Omental fat pad (tissue), 4 donors: Measurements from ENCODE around the gene CNTNAP5. TPM values are rescaled to one million over a fixed set of nuclear protein-coding genes. Genes with fewer than 3 reads are reported as not detected.

Experiments
- ATAC-seq: fragments of 150-250 bp; one replicate; pipeline ENCODE4 v1.9.1; 2016; ENCODE audit warnings: mild to moderate bottlenecking, moderate library complexity; ENCODE audit not compliant: low FRiP score
- DNase-seq: peaks from one replicate; pipeline ENCODE4 v3.0.0-alpha.2; 2019; ENCODE audit warnings: low spot score
- total RNA-seq, 4 donors: library from RNA; depleted of rRNA; stranded (reverse); fragments of >200 nt; gene quantifications; one replicate each; pipeline ENCODE4 v1.1.0, GENCODE V29; 2016
- TF ChIP-seq, protein P1 (sequence below), 3 donors: fragments of 450-650 bp; IDR thresholded peaks; one replicate each; pipeline ENCODE4 v1.5.1; 2016 to 2017; ENCODE audit warnings: antibody characterized with exemption in 3 of 3, mild to moderate bottlenecking in 3 of 3, moderate library complexity in 2 of 3

CNTNAP5 gene
- total RNA-seq, 4 donors from 2014 or later = not detected

DNA sequence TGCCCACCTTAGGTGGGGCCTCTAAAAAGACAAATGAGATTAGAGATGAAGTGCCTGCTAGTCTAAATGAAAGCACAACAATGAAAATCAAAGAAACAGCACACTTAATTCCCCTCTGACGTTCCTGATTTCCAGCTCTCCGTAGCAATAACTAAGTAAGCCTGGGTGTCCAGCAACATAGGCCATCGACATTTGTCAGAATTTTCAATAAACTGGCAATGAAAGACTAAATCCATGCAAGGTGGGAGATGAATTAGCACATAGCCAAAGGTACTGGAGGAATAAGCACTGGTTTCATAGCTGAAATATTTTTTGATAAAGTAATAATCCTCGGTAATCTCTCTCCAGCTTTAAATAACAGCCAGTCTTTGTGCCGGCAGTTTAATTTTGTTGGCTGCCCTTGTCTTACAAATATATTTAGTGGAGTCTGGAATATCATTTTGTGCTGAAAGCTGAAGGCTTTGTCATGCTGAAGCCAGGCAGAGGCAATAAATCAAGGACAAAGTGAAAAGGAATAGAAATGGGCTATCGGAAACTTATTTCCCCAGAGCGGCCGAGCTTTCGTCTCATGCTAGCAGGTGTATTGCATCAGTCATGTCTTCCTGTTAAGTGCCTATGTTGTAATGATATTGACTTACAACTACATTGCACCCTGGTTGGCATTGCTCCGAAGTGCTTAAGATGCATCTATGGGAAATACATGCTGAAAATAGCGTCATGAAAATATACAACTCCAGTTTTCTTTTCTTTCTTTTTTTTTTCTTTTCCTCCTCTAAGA lies 790.1 kb downstream of the CNTNAP5 start:
- TF ChIP-seq, protein P1, sequence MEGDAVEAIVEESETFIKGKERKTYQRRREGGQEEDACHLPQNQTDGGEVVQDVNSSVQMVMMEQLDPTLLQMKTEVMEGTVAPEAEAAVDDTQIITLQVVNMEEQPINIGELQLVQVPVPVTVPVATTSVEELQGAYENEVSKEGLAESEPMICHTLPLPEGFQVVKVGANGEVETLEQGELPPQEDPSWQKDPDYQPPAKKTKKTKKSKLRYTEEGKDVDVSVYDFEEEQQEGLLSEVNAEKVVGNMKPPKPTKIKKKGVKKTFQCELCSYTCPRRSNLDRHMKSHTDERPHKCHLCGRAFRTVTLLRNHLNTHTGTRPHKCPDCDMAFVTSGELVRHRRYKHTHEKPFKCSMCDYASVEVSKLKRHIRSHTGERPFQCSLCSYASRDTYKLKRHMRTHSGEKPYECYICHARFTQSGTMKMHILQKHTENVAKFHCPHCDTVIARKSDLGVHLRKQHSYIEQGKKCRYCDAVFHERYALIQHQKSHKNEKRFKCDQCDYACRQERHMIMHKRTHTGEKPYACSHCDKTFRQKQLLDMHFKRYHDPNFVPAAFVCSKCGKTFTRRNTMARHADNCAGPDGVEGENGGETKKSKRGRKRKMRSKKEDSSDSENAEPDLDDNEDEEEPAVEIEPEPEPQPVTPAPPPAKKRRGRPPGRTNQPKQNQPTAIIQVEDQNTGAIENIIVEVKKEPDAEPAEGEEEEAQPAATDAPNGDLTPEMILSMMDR (IDR thresholded peaks at IDR 0.05) = no peak

DNA sequence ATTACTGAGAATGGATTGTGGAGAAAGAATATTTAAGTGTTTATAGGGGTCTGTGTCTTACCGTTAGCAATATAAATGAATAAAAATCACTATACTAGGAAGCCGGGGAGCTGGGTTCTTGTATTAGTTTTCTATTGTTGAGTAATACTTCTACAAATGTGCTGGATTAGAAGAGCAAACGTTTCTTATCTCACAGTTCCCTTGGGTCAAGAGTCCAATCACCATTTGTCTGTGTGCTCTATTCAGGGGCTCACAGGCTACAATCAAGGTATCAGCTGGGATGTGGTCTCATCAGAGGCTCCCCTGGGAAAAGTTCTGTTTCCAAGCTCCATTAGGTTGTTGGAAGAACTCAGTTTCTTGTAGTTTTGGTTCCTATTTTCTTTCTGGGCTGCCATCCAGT lies 790.9 kb downstream of the CNTNAP5 start:
- no peak for ATAC-seq
- TF ChIP-seq, protein P1 (IDR thresholded peaks at IDR 0.05) = no peak
- DNase-seq = no peak

More for the DNA sequence above, 790.1 kb downstream of the CNTNAP5 start:
- DNase-seq (no peak), ATAC-seq (no peak)

DNA sequence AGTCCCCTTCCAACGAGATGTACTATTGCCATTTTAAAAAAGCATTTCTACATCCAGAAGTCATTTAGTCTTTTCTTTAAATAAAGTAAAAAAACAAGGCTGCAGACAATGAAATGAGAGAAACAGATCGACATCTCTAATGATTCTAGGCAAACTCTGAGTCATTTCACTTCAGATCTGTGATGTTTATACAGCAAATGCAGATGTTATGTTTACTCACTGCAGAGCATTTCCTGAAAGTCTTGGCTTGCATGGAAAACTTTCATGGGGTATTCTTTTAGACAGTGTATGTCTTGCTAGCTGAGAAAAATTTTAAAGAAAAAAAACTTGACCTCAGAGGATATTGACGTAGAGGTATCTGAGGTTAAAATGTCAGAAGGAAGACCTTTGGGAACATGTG lies 797.4 kb downstream of the CNTNAP5 start:
- no peak for DNase-seq
- TF ChIP-seq, protein P1 (IDR thresholded peaks at IDR 0.05) = no peak

DNA sequence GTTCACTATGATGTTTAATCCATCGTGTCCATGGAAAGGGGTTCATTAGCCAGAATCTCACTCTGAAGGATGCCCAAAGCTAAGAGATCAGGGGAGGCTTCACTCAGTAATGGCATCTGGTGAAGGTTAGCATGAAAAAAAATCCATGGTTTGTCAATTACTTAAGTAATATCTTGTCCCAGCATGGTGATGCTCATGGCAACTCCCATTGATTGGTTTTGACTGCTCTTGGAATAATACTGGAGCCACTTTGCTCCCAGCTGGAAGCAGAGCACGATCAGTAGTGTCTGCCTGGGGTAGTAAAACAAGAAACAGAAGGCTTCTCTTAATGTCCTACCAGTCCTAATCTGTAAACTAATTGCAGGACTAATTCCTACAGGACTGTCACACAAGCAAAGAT lies 799.4 kb downstream of the CNTNAP5 start:
- no peak for DNase-seq
- TF ChIP-seq, protein P1 (IDR thresholded peaks at IDR 0.05) = no peak
- ATAC-seq = no peak

More for the DNA sequence above, 797.4 kb downstream of the CNTNAP5 start:
- ATAC-seq = no peak

DNA sequence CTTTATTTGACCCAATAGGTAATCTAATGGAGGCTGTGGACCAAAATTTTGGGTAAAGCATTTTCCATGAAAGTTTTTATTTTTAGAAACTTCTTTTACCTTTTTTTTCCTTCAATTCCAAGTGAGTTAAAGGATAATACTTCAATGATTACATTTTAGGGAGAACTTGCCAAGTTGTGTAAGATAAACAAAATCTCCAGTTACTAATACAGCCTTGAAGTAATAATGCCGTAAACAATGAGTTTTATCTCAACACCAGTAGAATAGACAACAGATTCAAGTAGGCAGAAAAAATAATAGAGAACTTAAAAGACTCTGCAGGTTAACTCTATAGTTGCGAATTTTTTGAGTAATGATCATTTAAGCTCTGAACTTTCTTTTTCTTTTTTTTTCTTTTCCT lies 807.4 kb downstream of the CNTNAP5 start:
- no peak for ATAC-seq
- TF ChIP-seq, protein P1 (IDR thresholded peaks at IDR 0.05) = no peak
- no peak for DNase-seq

DNA sequence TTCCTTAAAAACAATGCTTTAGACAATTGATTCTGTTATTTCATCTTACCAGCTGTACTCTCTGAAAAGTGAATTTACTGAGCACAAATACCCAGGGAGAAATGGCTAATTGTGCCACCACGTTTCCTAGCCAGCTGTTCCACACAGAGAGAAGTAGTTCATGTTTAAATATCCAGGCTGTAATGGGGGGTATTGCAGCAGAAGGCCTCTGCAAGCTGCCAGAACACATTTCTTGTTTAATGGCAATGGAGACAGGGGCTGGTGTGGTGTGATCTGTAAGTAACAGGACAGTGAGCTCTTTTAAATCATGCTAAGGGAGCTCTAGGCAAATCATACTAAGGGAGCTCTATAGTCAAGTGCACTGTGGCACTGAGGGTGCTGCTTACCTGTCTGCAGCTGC lies 809.2 kb downstream of the CNTNAP5 start:
- TF ChIP-seq, protein P1 (IDR thresholded peaks at IDR 0.05) = no peak
- ATAC-seq (no peak), DNase-seq (no peak)

DNA sequence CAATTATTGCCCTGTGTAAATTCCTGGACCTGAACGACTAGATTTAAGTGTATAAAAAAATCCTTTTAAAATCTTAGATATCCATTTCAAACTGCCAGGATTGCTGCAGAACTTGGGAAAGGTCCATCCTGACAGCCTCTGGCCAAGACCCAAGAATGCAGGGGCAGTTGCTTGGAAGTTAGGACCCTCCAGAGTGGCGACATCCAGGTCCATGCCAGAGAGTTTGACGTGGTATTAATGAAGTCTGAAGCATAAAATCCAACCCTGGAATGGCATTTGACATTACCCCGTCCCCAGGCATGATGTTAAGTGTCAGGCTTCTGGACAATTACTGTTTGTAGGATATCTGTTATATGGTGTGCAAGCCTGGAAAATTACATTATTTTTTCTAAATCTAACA lies 810.2 kb downstream of the CNTNAP5 start:
- TF ChIP-seq, protein P1 (IDR thresholded peaks at IDR 0.05) = no peak
- no peak for ATAC-seq
- no peak for DNase-seq
